ENCODE results near the gene ZRANB2.
A peak's percentile ranks its signal among the peaks of the same experiment; 100 is the strongest.

ZRANB2 gene

GRCh38 chr1:71080739-71081696 is at the start of gene ZRANB2:
Gene ZRANB2 (minus strand): TSS chr1:71081035. CDS start chr1:71080995, 40 bp downstream.
- peak; percentile 64 for TF ChIP-seq CTCF (conservative IDR thresholded peaks at IDR 0.05; ENCODE audit: control insufficient read depth, insufficient read depth, low read depth, low read length)
- peak; percentile 95 for DNase-seq (ENCODE audit: low read depth)
- H3K4me3 ChIP-seq (ENCODE audit: control insufficient read depth, low read depth, low read length), result peak within 1 kb of the TSS; percentile 95

GRCh38 chr1:71128060-71128459 is 47.2 kb upstream of the ZRANB2 start:
- no peak for DNase-seq (ENCODE audit: low read depth)
- TF ChIP-seq CTCF (conservative IDR thresholded peaks at IDR 0.05; ENCODE audit: control insufficient read depth, insufficient read depth, low read depth, low read length), result no peak
- no peak overlapping the region for H3K4me3 ChIP-seq (ENCODE audit: control insufficient read depth, low read depth, low read length)

- no peak for TF ChIP-seq CTCF (conservative IDR thresholded peaks at IDR 0.05; ENCODE audit: control insufficient read depth, insufficient read depth, low read depth, low read length)
- no peak for DNase-seq (ENCODE audit: low read depth)
Observed at GRCh38 chr1:71118086-71118485, 37.3 kb upstream of the ZRANB2 start.

GRCh38 chr1:71116729-71117128 is 35.9 kb upstream of the ZRANB2 start:
- no peak for TF ChIP-seq CTCF (conservative IDR thresholded peaks at IDR 0.05; ENCODE audit: control insufficient read depth, insufficient read depth, low read depth, low read length)
- DNase-seq (ENCODE audit: low read depth), result no peak
- no peak overlapping the region for H3K4me3 ChIP-seq (ENCODE audit: control insufficient read depth, low read depth, low read length)

More at GRCh38 chr1:71118086-71118485, 37.3 kb upstream of the ZRANB2 start:
- H3K4me3 ChIP-seq (ENCODE audit: control insufficient read depth, low read depth, low read length), result no peak overlapping the region

DNA sequence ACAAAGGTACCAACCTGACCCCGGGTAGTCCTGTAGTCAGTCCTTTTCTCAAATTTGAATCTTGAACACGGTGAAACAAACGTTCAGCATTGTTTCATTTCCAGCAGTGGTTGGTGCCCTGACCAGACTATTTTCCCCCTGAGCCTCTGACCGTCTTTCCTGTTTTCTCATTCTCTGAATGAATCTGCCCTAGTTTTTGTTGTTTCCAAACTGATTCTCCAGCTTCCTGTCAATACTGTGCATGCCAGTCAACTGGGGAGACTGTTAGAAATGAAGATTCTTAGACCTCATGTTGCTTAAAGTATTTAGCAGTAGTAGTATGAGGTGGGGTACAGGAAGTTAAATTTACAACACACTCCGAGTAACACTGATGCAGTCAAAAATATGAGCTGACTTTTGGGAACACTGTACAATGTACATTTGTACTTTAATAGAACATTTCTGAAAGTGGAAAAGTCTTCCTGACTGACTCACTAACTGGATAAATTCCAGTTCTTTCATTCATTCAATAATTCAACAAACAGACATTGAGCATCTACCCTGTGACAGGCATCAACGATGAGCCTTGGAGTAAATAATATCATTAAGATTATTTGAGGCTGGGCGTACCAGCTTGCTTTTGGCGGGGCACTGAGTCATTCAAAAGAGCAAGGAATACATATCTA is 26.0 kb upstream of the ZRANB2 start:
- no peak for TF ChIP-seq CTCF (conservative IDR thresholded peaks at IDR 0.05; ENCODE audit: control insufficient read depth, insufficient read depth, low read depth, low read length)
- DNase-seq (ENCODE audit: low read depth), result peak; percentile 14
- H3K4me3 ChIP-seq (ENCODE audit: control insufficient read depth, low read depth, low read length), result no peak overlapping the region

DNA sequence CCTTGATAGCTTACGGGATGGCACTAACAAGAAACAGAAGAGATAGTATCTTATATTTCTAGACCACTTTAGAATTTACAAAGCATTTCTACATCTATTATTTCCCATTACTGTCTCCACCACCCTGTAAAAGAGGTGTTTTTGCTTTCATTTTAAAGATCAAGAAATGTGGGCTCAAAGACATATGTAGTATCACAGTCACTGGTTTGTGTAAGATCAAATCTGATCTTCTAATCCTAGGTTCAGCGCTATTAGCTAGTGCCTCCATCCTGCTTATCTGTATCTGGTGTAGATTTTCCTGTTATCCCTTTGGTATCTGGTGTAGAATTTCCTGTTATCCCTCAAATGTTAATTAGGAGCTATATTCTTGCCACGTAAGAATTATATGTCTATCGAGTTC is 23.6 kb upstream of the ZRANB2 start:
- no peak overlapping the region for H3K4me3 ChIP-seq (ENCODE audit: control insufficient read depth, low read depth, low read length)
- DNase-seq (ENCODE audit: low read depth), result no peak
- TF ChIP-seq CTCF (conservative IDR thresholded peaks at IDR 0.05; ENCODE audit: control insufficient read depth, insufficient read depth, low read depth, low read length), result no peak
